ENCODE results near the gene MMUT.
"Not testable (repeated sequence)": the region's sequence is repeated elsewhere in the genome, so short reads cannot be mapped to it uniquely, and the experiment has no call there.

The MMUT gene

GRCh38 chr6:49423817-49424216 is 39.2 kb downstream of the MMUT start:
- DNase-seq (no peak), ATAC-seq (no peak)

GRCh38 chr6:49416195-49416594 is 46.9 kb downstream of the MMUT start:
- ATAC-seq: no peak

GRCh38 chr6:49415358-49415757 is 47.7 kb downstream of the MMUT start:
- DNase-seq (no peak), ATAC-seq (no peak)

More at GRCh38 chr6:49416195-49416594, 46.9 kb downstream of the MMUT start:
- DNase-seq: no peak

GRCh38 chr6:49410564-49410963 is 52.5 kb downstream of the MMUT start:
- ATAC-seq (no peak), DNase-seq (no peak)

GRCh38 chr6:49409951-49410542 is 53.0 kb downstream of the MMUT start:
- ATAC-seq (peak; percentile 46), DNase-seq (peak; percentile 64)

- no peak for DNase-seq
- no peak for ATAC-seq
These were observed 56.6 kb downstream of the MMUT start for GRCh38 chr6:49406250-49406970.

GRCh38 chr6:49401063-49401462 is 62.0 kb downstream of the MMUT start:
- ATAC-seq (no peak), DNase-seq (no peak)

GRCh38 chr6:49386667-49387508 is 76.2 kb downstream of the MMUT start:
- ATAC-seq, DNase-seq: not testable (repeated sequence)

GRCh38 chr6:49384904-49385303 is 78.1 kb downstream of the MMUT start:
- no peak for DNase-seq

More at GRCh38 chr6:49384904-49385303, 78.1 kb downstream of the MMUT start:
- ATAC-seq: no peak

All from stimulated activated naive CD8-positive, alpha-beta T cell treated with anti-CD3 and anti-CD28 coated beads, Interleukin-15, Interleukin-2, amounts not matched to agents 100 U/mL and 50 U/mL, for 24 hours (primary cell).